Gastroesophageal sphincter (tissue), 4 donors: ENCODE results near the gene TAS1R1. TPM values are rescaled to one million over a fixed set of nuclear protein-coding genes. Genes with fewer than 3 reads are reported as not detected.

Source experiments
- ATAC-seq: fragments of 150-250 bp; one replicate; pipeline ENCODE4 v1.9.1; 2016; ENCODE audit warnings: mild to moderate bottlenecking, moderate library complexity
- H3K27ac ChIP-seq, 4 donors: fragments of 200-600 bp; sonication (generic) in 3 of 4; 1 replicate in 3 of 4; 2 replicates in 1 of 4; pipeline ENCODE4 v1.5.1; 2016 to 2019
- H3K27me3 ChIP-seq: fragments of 200-600 bp; sonication (generic); one replicate; pipeline ENCODE4 v1.5.1; 2019
- H3K36me3 ChIP-seq, 2 donors: fragments of 200-600 bp; sonication (generic); one replicate each; pipeline ENCODE4 v1.5.1; 2019; ENCODE audit warnings: control low read depth in 1 of 2
- H3K4me1 ChIP-seq, 3 donors: fragments of 200-600 bp; sonication (generic); 1 replicate in 2 of 3; 2 replicates in 1 of 3; pipeline ENCODE4 v1.5.1; 2016 to 2019; ENCODE audit warnings: control low read depth in 2 of 3
- H3K4me3 ChIP-seq, 2 donors: fragments of 200-600 bp; sonication (generic); one replicate each; pipeline ENCODE4 v1.5.1; 2019; ENCODE audit warnings: mild to moderate bottlenecking in 1 of 2, moderate library complexity in 1 of 2
- H3K9me3 ChIP-seq, 3 donors: fragments of 200-600 bp; sonication (generic); one replicate each; pipeline ENCODE4 v1.5.1; 2017 to 2019; ENCODE audit warnings: control low read depth in 2 of 3
- CTCF ChIP-seq, 4 experiments: fragments of 200-600 bp in 2 of 4; fragments of 450-650 bp in 2 of 4; sonication (generic) in 1 of 4; IDR thresholded peaks; one replicate each; pipeline ENCODE4 v1.5.1; 2017 to 2019; ENCODE audit warnings: antibody characterized with exemption in 4 of 4, mild to moderate bottlenecking in 2 of 4, moderate library complexity in 2 of 4
- EP300 ChIP-seq: sonication (generic); formaldehyde crosslinking; IDR thresholded peaks from one replicate; pipeline ENCODE4 v1.6.1; 2017; ENCODE audit warnings: antibody characterized with exemption, mild to moderate bottlenecking
- POLR2A ChIP-seq, 2 donors: fragments of 450-650 bp; IDR thresholded peaks; one replicate each; pipeline ENCODE4 v1.6.1; 2017; ENCODE audit warnings: antibody characterized with exemption in 2 of 2, mild to moderate bottlenecking in 2 of 2, moderate library complexity in 1 of 2
- POLR2AphosphoS5 ChIP-seq: sonication (generic); formaldehyde crosslinking; IDR thresholded peaks from one replicate; pipeline ENCODE4 v1.6.1; 2017; ENCODE audit warnings: antibody characterized with exemption
- WGBS, 2 donors: methylation state at CpG; one replicate each; pipeline ENCODE4 v1.1.5; 2018; ENCODE audit warnings: low coverage in 1 of 2; 5-methylcytosine and 5-hydroxymethylcytosine counted together
- total RNA-seq, 4 donors: library from RNA; depleted of rRNA; stranded (reverse); fragments of >200 nt; gene quantifications; one replicate each; pipeline ENCODE4 v1.1.0, GENCODE V29; 2016

The TAS1R1 gene
- total RNA-seq, 4 donors from 2014 or later = not detected

- TF ChIP-seq POLR2A (IDR thresholded peaks at IDR 0.05) (no peak), POLR2AphosphoS5 (no peak), CTCF (IDR thresholded peaks at IDR 0.05) (no peak), EP300 (no peak)
- Histone ChIP-seq H3K4me3 (no peak overlapping the region), H3K36me3 (no peaks in the 10 kb centered on the region), H3K27ac (no peak overlapping the region), H3K4me1 (no peaks in the 10 kb centered on the region), H3K9me3 (peaks cover 0 to 9% (median 0%) of the 10 kb centered on the region in 3 donors), H3K27me3 (peaks cover 9% of the 10 kb centered on the region)
- ATAC-seq = no peak
- 31 to 43% methylated on average over 3 of the region's 3 CpGs for WGBS, 2 donors
Measured at GRCh38 chr1:6570100-6570499, 15.0 kb downstream of the TAS1R1 start.

GRCh38 chr1:6570987-6571386 is 15.9 kb downstream of the TAS1R1 start:
- 75% methylated on average over 4 of the region's 5 CpGs; no CpG with 5 or more reads in 1 of the 2 donors for WGBS, 2 donors
- H3K4me1 ChIP-seq = no peaks in the 10 kb centered on the region

GRCh38 chr1:6572653-6573383 is 17.7 kb downstream of the TAS1R1 start:
- Histone ChIP-seq H3K4me1 (no peaks in the 10 kb centered on the region), H3K36me3 (no peaks in the 10 kb centered on the region), H3K4me3 (no peak overlapping the region), H3K27me3 (no peaks in the 10 kb centered on the region), H3K27ac (no peak overlapping the region), H3K9me3 (peaks cover 0 to 9% (median 0%) of the 10 kb centered on the region in 3 donors)
- no peak for TF ChIP-seq POLR2A (IDR thresholded peaks at IDR 0.05)
- no peak for TF ChIP-seq EP300
- no peak for TF ChIP-seq POLR2AphosphoS5
- TF ChIP-seq CTCF (IDR thresholded peaks at IDR 0.05) = no peak
- 39 to 57% methylated on average over 3 to 4 of the region's 12 CpGs for WGBS, 2 donors
- ATAC-seq = no peak

More at GRCh38 chr1:6570987-6571386, 15.9 kb downstream of the TAS1R1 start:
- no peak for ATAC-seq
- no peak overlapping the region for H3K27ac ChIP-seq
- H3K36me3 ChIP-seq = no peaks in the 10 kb centered on the region
- H3K9me3 ChIP-seq = peaks cover 0 to 9% (median 0%) of the 10 kb centered on the region in 3 donors
- peaks cover under 1% of the 10 kb centered on the region for H3K27me3 ChIP-seq
- H3K4me3 ChIP-seq = no peak overlapping the region
- no peak for TF ChIP-seq EP300
- TF ChIP-seq CTCF (IDR thresholded peaks at IDR 0.05) = no peak
- no peak for TF ChIP-seq POLR2AphosphoS5
- no peak for TF ChIP-seq POLR2A (IDR thresholded peaks at IDR 0.05)

GRCh38 chr1:6574025-6574620 is 19.0 kb downstream of the TAS1R1 start:
- WGBS, 2 donors = 59 to 73% methylated on average over 3 to 5 of the region's 8 CpGs
- Histone ChIP-seq H3K4me1 (peaks cover 0 to 8% (median 0%) of the 10 kb centered on the region in 3 donors), H3K27me3 (no peaks in the 10 kb centered on the region), H3K4me3 (no peak overlapping the region), H3K9me3 (peaks cover 0 to 9% (median 0%) of the 10 kb centered on the region in 3 donors), H3K27ac (no peak overlapping the region), H3K36me3 (no peaks in the 10 kb centered on the region)
- no peak for TF ChIP-seq EP300
- TF ChIP-seq POLR2A (IDR thresholded peaks at IDR 0.05) = no peak
- no peak for TF ChIP-seq POLR2AphosphoS5
- no peak for TF ChIP-seq CTCF (IDR thresholded peaks at IDR 0.05)
- no peak for ATAC-seq
